Tibial artery (tissue), 4 donors: ENCODE data around the gene PTPRG.

ENCODE experiments used
- DNase-seq, 2 donors: peaks; one replicate each; pipeline ENCODE4 v3.0.0-alpha.2; 2019
- H3K27ac ChIP-seq, 2 donors: fragments of 200-600 bp; sonication (generic) in 1 of 2; 1 replicate in 1 of 2; 2 replicates in 1 of 2; pipeline ENCODE4 v1.5.1; 2018 to 2019; ENCODE audit warnings: mild to moderate bottlenecking in 1 of 2
- H3K27me3 ChIP-seq, 2 donors: fragments of 200-600 bp; sonication (generic) in 1 of 2; one replicate each; pipeline versions ENCODE4 v1.5.1 to v1.6.0; 2016 to 2019
- H3K36me3 ChIP-seq, 3 donors: fragments of 200-600 bp; sonication (generic) in 2 of 3; one replicate each; pipeline ENCODE4 v1.5.1; 2016 to 2019; ENCODE audit warnings: mild to moderate bottlenecking in 2 of 3
- H3K4me1 ChIP-seq, 4 donors: fragments of 200-600 bp; sonication (generic) in 2 of 4; 1 replicate in 3 of 4; 2 replicates in 1 of 4; pipeline ENCODE4 v1.5.1; 2016 to 2019
- H3K4me3 ChIP-seq, 2 donors: fragments of 200-600 bp; sonication (generic) in 1 of 2; 1 replicate in 1 of 2; 2 replicates in 1 of 2; pipeline ENCODE4 v1.5.1; 2018 to 2019; ENCODE audit warnings: mild to moderate bottlenecking in 2 of 2
- H3K9me3 ChIP-seq, 3 donors: fragments of 200-600 bp; sonication (generic) in 1 of 3; one replicate each; pipeline ENCODE4 v1.5.1; 2016 to 2019
- intact Hi-C: fragments of 100-400 bp; cut with DNase I; formaldehyde crosslinking; loops from one replicate; pipeline ENCODE4 v1.15.0; 2023; ENCODE audit warnings: low total_unique reads
- TF ChIP-seq, protein P1 (sequence below), 2 experiments: fragments of 200-600 bp in 1 of 2; fragments of 450-650 bp in 1 of 2; IDR thresholded peaks; one replicate each; pipeline ENCODE4 v1.5.1; 2017 to 2019; ENCODE audit warnings: antibody characterized with exemption in 2 of 2, mild to moderate bottlenecking in 1 of 2, moderate library complexity in 1 of 2

Gene PTPRG

DNA sequence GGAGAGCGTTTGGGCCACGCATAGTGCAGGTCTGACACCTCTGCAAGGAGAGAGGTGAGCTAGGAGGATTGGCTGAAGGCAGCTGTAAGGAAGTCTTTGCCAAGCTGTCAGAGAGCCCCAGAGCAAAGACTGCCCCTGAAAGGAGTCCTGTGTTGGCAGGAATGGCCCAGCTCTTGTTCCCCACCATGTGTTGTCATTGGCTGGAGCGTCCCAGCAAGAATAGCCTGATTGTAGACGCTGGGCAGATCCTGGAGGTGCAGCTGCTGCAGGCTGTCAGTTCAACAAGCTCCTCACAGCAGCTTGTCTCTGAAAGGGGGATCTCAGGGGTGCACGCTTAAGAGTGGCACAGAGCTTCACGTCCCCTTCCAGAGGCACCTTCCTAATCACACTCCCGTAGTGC is 574.4 kb downstream of the PTPRG start:
- peak overlapping the region in 1 of 2 donors; percentile 55 for H3K27ac ChIP-seq
- H3K9me3 ChIP-seq = no peaks in the 10 kb centered on the region
- DNase-seq = no peak
- H3K4me1 ChIP-seq = peaks cover 0 to 73% (median 25%) of the 10 kb centered on the region in 4 donors
- intact Hi-C loops = no loop called here
- no peaks in the 10 kb centered on the region for H3K27me3 ChIP-seq
- H3K4me3 ChIP-seq = no peak overlapping the region
- no peaks in the 10 kb centered on the region for H3K36me3 ChIP-seq
- TF ChIP-seq, protein P1, sequence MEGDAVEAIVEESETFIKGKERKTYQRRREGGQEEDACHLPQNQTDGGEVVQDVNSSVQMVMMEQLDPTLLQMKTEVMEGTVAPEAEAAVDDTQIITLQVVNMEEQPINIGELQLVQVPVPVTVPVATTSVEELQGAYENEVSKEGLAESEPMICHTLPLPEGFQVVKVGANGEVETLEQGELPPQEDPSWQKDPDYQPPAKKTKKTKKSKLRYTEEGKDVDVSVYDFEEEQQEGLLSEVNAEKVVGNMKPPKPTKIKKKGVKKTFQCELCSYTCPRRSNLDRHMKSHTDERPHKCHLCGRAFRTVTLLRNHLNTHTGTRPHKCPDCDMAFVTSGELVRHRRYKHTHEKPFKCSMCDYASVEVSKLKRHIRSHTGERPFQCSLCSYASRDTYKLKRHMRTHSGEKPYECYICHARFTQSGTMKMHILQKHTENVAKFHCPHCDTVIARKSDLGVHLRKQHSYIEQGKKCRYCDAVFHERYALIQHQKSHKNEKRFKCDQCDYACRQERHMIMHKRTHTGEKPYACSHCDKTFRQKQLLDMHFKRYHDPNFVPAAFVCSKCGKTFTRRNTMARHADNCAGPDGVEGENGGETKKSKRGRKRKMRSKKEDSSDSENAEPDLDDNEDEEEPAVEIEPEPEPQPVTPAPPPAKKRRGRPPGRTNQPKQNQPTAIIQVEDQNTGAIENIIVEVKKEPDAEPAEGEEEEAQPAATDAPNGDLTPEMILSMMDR (IDR thresholded peaks at IDR 0.05) = no peak

DNA sequence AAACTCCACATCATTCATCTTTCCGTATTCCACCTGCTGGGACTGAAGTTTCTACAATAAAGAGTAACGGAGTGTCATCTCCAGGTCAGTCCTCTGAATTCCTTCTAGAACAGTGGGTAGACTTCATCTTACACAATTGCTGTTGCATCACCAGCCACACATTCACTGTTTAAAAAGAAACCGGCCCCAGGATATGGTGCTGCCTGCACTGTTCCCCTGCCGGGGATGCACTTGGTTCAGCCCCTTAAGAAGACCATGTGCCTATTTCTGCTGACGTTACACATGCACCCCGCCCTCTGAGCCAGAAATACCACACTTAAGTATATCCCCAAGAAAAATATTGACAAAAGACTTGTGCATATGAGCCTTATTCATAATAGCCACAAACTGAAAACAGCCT is 578.6 kb downstream of the PTPRG start:
- Histone ChIP-seq H3K4me3 (no peak overlapping the region), H3K4me1 (peaks cover 4 to 60% (median 10%) of the 10 kb centered on the region in 4 donors), H3K27ac (peak overlapping the region; percentile 59 to 78), H3K9me3 (no peaks in the 10 kb centered on the region), H3K27me3 (no peaks in the 10 kb centered on the region), H3K36me3 (no peaks in the 10 kb centered on the region)
- DNase-seq = peak; percentile 69 to 89
- intact Hi-C loops = no loop called here
- TF ChIP-seq, protein P1 (IDR thresholded peaks at IDR 0.05) = no peak

DNA sequence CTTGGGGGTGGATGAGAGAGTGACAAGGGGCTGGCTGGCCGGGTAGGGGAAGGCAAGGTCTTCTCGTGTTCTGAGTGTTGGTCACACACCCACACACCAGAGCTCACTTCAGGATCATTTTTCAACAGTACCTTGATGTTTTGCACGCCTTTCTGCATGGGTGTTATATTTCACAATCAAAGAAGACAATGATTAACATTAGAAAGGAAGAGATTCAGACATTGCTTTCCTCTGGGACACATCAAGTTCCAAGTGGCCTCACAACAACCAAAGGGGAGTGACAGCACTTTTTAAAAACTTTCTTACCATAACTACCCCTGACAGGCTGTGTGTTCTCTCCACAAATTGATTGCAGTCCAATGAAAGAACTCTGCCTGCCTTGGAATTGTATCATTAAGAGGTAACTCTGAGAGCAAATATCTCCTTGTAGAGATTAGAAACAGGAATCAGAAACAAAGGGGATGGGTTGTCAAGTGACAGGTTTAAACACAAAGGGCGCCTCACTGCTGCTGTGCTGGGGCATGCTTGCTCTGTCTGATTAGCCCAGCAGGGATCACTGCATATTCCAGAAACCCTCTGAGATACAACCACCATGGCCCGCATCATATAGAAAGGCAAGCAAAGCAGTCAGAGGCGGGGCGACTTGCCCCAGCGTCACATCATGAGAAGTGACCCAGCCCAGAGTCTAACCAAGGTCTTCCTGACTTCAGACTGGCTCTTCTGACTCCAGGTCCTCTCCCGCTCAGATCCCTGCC is 581.1 kb downstream of the PTPRG start:
- TF ChIP-seq, protein P1 (IDR thresholded peaks at IDR 0.05) = no peak
- no peaks in the 10 kb centered on the region for H3K27me3 ChIP-seq
- no peak for DNase-seq
- H3K9me3 ChIP-seq = no peaks in the 10 kb centered on the region
- no peaks in the 10 kb centered on the region for H3K36me3 ChIP-seq
- no peak overlapping the region for H3K4me3 ChIP-seq
- peaks cover 4 to 48% (median 10%) of the 10 kb centered on the region in 4 donors for H3K4me1 ChIP-seq
- peak overlapping the region; percentile 55 to 78 for H3K27ac ChIP-seq
- intact Hi-C loops = no loop called here

DNA sequence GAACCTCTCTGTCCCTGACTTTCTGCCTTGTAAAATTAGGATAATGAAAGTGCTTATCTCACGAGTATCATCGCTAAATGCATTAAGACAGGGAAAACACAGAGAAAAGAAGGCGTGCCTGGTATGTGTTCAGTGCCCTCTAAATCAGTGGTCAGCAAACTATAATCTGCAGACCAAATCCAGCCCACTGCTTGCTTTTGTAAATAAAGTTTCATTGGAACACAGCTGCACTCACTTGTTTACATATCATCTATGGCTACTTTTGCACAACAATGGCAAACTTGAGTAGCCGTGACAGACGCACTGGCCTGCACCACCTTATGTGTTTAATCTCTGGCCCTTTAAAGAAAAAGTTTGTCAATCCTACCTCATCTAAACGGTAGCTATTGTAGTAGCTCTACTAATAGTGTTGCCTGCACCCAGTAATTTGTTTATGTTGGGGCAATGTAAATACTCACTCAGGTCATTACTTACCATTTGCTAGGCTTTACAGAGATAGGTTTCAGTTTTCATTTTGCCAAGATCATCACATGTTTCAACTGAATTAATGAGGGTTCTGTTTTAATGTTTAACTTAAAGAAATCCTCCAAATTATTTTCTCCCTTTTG is 582.6 kb downstream of the PTPRG start:
- intact Hi-C loops = no loop called here
- H3K4me1 ChIP-seq = peaks cover 4 to 59% (median 10%) of the 10 kb centered on the region in 4 donors
- no peaks in the 10 kb centered on the region for H3K9me3 ChIP-seq
- no peaks in the 10 kb centered on the region for H3K36me3 ChIP-seq
- H3K4me3 ChIP-seq = no peak overlapping the region
- DNase-seq = no peak
- H3K27me3 ChIP-seq = no peaks in the 10 kb centered on the region
- peak overlapping the region; percentile 55 to 78 for H3K27ac ChIP-seq
- TF ChIP-seq, protein P1 (IDR thresholded peaks at IDR 0.05) = no peak

DNA sequence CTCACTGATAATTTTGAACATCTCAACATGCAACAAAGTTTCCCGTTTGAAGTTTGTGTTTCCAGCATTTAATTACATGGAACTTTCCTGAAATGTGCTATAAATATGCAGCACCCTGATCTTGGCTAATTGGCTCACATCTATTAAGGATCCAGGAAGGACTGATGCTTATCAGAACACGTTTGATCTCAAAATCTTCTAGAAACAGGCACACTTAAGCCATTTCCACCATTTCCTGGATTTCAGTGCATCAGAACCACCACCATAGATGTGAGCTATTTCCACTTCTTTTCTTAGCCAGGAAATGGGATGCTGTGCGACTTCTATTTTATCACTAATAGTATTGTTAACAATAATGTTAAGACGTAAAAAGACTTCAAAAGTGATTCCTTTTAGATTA is 583.1 kb downstream of the PTPRG start:
- intact Hi-C loops = no loop called here
- TF ChIP-seq, protein P1 (IDR thresholded peaks at IDR 0.05) = no peak
- Histone ChIP-seq H3K9me3 (no peaks in the 10 kb centered on the region), H3K4me3 (no peak overlapping the region), H3K27ac (peak overlapping the region; percentile 55 to 78), H3K27me3 (no peaks in the 10 kb centered on the region), H3K36me3 (no peaks in the 10 kb centered on the region), H3K4me1 (peaks cover 4 to 58% (median 11%) of the 10 kb centered on the region in 4 donors)
- no peak for DNase-seq
